ENCODE data around the gene CXCL5.

Gene CXCL5

GRCh38 chr4:73998040-73999011 lies at the start of gene CXCL5:
Gene CXCL5 (minus strand): TSS chr4:73998677. CDS start chr4:73998581, 96 bp downstream.
- no peak for DNase-seq (ENCODE audit: low read depth in 2 of 3, low spot score in 2 of 3)

DNA sequence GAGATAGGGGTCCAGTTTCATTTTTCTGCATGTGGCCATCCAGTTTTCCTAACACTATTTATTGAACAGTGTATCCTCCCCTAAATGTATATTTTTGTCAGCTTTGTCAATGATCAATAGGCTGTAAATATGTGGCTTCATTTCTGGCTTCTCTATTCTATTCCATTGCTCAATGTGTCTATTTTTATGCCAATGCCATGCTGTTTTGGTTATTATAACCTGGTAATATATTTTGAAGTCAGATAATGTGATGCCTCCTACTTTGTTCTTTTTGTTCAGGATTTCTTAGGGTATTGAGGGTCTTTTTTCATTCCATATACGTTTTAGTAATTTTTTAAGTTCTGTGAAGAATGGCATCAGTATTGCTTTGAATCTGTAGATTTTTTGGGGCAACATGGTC lies 48.7 kb upstream of the CXCL5 start:
- DNase-seq (ENCODE audit: low read depth in 2 of 3, low spot score in 2 of 3), result no peak

DNA sequence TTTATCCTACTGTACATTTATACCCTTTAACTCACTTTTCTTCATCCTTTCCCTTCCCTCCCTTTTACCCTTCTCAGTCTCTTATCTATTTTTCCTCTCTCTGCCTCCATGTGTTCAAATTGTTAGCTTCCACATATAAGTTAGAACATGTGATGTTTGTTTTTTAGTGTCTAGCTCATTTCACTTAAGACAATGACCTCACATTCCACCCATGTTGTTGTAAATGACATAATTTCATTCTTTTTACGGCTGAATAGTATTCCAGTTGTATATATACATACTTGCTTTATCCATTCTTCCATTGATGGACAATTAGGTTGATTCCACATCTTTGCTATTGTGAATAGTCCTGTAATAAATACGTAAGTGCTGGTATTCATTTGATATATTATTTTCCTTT lies 47.3 kb upstream of the CXCL5 start:
- no peak for DNase-seq (ENCODE audit: low read depth in 2 of 3, low spot score in 2 of 3)

- no peak for DNase-seq (ENCODE audit: low read depth in 2 of 3, low spot score in 2 of 3)
These were observed 46.8 kb upstream of the CXCL5 start for GRCh38 chr4:74045247-74045646.

GRCh38 chr4:74044677-74045076 lies 46.2 kb upstream of the CXCL5 start:
- DNase-seq (ENCODE audit: low read depth in 2 of 3, low spot score in 2 of 3), result no peak

GRCh38 chr4:74042681-74043080 lies 44.2 kb upstream of the CXCL5 start:
- no peak for DNase-seq (ENCODE audit: low read depth in 2 of 3, low spot score in 2 of 3)

DNA sequence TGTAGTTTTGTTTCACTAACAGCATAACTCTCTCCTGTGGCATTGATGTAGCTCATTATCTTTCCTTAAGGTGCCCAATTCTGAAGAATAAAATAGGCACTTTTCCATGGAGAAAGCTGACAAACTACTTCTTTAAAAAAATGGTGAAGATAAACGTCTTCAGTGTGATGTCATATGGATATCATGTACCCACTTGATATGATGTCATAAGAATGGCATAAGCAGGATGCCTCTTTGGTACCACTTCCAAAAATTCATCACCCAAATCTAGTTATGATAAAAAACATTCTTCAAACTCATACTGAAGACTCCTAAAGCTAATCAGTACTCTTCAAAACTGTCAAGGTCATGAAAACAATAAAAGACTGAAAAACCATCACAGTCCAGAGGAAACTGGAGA lies 42.9 kb upstream of the CXCL5 start:
- no peak for DNase-seq (ENCODE audit: low read depth in 2 of 3, low spot score in 2 of 3)

- no peak for DNase-seq (ENCODE audit: low read depth in 2 of 3, low spot score in 2 of 3)
These were observed 40.9 kb upstream of the CXCL5 start for GRCh38 chr4:74039315-74039763.

DNA sequence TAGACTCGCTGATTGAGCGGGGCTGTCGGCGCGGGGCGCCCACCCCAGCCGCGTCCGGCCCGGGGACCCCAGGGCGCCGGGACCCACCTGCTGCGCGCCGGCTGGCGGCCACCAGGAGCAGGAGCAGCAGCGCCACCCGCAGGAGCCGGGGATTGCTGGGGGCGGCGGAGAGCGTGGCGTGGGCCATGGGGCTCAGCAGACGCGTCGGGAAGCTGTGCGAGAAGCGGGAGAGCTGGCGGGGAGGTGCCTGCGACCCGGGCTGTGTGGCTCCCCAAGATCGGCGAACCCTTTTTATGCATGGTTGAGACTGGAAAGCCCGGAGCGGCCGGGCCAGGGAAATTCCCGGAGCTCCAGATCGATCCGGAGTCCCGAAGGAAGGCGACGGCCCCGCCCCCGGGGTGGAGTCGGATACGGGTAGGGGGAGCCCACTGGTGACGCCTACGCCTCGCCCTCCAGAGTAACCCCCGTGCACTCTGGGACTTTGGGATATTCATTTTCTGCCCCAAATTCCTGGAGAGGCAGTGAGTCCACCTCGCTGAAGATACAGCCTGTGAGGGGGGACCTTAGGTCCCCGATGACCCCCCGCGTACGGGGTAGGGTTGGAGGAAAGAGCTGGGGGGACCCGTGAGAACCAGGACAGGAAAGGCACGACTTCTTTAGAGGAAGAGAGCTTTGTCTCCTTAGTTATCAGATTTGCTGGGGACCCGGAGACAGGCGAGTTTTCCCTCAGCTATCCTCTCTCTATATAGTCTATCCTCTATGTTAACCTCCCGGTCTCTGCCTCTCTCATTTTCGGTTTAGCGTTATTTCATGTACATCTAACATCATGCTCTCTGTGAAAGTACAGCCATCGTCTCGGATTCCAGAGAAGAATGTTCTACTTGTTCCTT lies 40.2 kb upstream of the CXCL5 start, which contains the start of gene CXCL3:
CXCL3 (minus strand) TSS at position 265 of the 890 bp plus-strand sequence; CDS start at position 187, 78 bp downstream.
- DNase-seq (ENCODE audit: low read depth in 2 of 3, low spot score in 2 of 3), result peak in 1 of 3 experiments; percentile 3

- DNase-seq (ENCODE audit: low read depth in 2 of 3, low spot score in 2 of 3), result no peak
These were observed 39.6 kb upstream of the CXCL5 start for GRCh38 chr4:74038086-74038424.

DNA sequence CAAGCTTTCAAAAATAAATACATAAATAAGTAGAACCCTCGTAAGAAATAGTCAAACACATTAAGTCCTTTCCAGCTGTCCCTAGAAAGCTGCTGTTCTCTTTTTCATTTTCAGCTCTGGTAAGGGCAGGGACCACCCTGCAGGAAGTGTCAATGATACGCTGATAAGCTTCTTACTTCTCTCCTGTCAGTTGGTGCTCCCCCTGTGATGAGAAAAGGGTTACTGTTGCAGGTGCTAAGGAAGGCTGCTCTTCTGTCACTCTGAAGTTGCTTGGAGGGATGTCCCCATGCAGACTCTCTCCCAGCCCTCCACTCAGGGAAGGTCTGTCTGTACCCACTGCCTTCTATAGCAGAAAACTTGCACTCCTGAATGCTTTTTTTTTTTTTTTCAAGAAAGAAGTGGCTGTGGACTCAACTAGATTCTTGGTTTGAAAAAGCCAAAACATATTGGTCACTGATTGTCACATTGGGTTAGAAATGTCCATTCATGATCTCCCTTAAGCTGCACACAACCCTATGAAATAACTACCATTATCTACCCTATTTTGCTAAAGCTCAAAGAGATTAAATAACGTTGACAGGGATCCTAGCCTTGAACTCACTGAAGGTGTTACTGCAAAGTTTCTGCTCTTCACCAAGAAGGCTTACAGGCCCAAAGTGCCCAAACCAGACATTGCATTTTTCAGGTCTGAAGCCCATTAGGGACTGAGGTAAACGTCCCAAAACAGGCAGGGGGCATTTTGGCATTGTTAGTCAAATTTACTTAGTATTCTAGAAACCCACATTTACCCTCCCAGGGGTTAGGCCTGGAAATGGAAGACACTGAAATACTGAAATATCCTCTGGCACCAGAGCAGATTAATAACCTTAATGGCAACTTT lies 38.8 kb upstream of the CXCL5 start:
- no peak for DNase-seq (ENCODE audit: low read depth in 2 of 3, low spot score in 2 of 3)

DNA sequence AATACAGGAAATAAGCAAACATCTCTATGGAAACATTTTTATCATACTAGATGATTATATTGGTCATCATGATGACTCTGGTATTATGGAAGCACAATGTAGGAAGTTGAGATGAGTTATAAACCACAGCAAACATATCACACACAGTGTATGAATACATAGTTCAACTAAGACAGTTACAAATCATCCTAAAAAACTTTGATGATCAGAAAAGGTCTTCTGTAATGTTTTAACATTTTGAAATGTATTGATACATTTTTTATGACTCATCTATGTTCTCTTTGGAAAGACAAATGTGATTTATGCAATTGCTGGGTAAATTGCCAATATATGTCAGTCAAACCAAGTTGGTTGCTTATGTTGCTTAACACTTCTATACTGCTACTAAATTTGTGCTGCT lies 35.3 kb upstream of the CXCL5 start:
- DNase-seq (ENCODE audit: low read depth in 2 of 3, low spot score in 2 of 3), result no peak

- DNase-seq (ENCODE audit: low read depth in 2 of 3, low spot score in 2 of 3), result no peak
These were observed 33.6 kb upstream of the CXCL5 start for GRCh38 chr4:74032064-74032463.

- DNase-seq (ENCODE audit: low read depth in 2 of 3, low spot score in 2 of 3), result no peak
These were observed 33.1 kb upstream of the CXCL5 start for GRCh38 chr4:74031576-74031975.

GRCh38 chr4:74030285-74030684 lies 31.8 kb upstream of the CXCL5 start:
- DNase-seq (ENCODE audit: low read depth in 2 of 3, low spot score in 2 of 3), result no peak

DNA sequence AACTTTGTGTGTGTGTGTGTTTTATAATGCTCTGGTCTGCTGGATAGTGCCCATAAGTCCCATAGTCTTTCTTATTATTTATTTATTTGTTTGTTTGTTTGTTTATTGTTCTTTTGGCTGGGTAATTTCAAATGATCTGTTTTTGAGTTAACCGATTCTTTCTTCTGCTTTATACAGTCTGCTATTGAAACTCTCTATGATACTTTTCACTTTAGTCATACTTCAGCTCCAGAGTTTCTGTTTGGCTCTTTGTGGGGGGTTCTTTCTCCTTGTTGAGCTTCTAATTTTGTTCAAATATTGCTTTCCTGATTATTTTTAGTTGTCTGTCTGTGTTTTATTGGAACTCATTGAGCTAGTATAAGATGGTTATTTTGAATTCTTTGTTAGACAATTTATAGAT lies 30.0 kb upstream of the CXCL5 start:
- no peak for DNase-seq (ENCODE audit: low read depth in 2 of 3, low spot score in 2 of 3)

DNA sequence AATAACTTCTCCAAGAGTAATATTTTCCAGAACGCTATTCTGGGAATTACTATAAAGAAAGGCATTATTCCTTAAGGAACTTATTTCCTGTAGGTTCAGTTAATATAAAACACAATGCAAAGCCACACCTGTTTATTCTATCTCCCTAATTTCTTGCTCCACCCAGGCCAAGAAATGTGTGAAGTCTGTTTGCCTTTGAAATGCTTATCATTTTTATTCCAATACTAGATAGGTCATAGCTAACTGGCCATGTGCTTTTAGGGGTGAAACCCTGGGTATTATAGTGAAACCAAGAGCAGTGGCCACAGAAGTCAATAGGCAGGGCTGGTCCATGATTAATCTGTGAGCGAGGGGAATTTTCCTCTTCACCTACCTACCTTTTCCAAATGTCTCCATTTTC lies 25.2 kb upstream of the CXCL5 start:
- no peak for DNase-seq (ENCODE audit: low read depth in 2 of 3, low spot score in 2 of 3)

DNA sequence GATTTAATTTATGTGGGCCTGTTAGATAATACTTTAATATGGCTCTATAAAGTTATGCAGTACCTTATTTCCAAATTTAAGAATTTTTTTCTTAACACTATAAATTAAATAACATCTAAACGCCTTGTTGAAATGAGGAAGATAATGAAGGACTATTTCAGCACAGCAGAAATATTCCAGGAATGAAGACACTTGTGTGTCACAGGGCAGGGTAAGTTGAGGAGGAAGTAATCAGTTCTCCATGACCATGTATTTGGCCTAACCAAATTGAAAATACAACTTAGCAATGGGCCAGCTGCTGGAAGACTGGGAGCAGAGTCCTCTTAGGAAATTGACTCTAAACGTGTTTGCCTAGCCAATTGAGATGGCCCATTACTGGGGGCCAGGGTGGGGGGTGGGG lies 23.1 kb upstream of the CXCL5 start:
- no peak for DNase-seq (ENCODE audit: low read depth in 2 of 3, low spot score in 2 of 3)

DNA sequence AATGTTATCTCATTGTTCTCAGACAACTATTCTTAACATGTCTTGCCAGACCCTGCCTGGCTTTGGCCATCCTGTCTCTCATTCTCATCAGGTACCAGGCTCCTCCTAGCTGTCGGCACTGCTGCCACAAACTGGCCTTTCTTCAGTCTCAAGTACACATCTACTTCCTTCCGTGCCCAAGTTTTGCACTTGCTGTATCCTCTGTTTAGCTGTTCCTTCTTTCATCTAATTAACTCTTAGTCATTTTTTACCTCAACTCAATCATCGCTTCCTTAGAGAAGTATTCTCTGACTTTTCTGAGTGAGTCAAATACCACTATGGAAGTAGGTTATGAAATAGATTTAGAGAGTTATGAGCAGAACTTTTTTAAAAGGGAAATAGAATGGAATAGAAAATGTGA lies 20.3 kb upstream of the CXCL5 start:
- no peak for DNase-seq (ENCODE audit: low read depth in 2 of 3, low spot score in 2 of 3)

- no peak for DNase-seq (ENCODE audit: low read depth in 2 of 3, low spot score in 2 of 3)
These were observed 19.6 kb upstream of the CXCL5 start for GRCh38 chr4:74018116-74018515.

DNA sequence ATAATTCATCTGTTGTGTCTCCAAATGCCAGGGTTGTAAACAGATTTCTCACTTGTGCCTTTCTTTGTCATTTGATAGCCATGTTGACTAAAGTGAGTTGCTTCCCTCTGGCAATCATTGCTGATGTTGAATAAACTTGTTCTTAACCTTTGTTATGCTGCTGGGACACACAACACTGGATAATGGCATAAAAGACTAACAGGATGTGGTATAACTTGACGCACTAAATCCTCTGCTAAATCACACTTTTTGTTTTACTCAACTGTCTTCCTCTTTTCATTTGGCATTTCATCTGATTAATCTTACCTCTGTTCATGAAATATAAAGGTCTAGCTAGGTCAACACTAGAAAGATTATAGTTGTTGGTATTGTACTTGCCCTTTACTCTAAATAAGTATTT lies 17.6 kb upstream of the CXCL5 start:
- DNase-seq (ENCODE audit: low read depth in 2 of 3, low spot score in 2 of 3), result no peak
